GM23338 (cell line): ENCODE data around the gene ETF1.

Source experiments
- EZH2 ChIP-seq: fragments of 200-600 bp; sonication (generic); IDR thresholded peaks from one replicate; pipeline ENCODE4 v1.8.0; 2017; ENCODE audit warnings: antibody characterized with exemption, mild to moderate bottlenecking, low read depth; ENCODE audit not compliant: unreplicated experiment
- EZH2phosphoT487 ChIP-seq: fragments of 200-600 bp; sonication (generic); IDR thresholded peaks from one replicate; pipeline ENCODE4 v1.8.1; 2018; ENCODE audit warnings: antibody characterized with exemption; ENCODE audit not compliant: unreplicated experiment
- JUNB ChIP-seq: IDR thresholded peaks from one replicate; pipeline ENCODE4 v1.6.1; 2016; ENCODE audit warnings: antibody characterized with exemption; ENCODE audit not compliant: unreplicated experiment
- POLR2AphosphoS5 ChIP-seq: IDR thresholded peaks from 2 replicates; pipeline ENCODE4 v1.6.1; 2016; ENCODE audit warnings: antibody characterized with exemption, low read depth
- ZNF331 ChIP-seq: fragments of 250-450 bp; sonication (Bioruptor Pico); IDR thresholded peaks from 2 replicates; pipeline ENCODE4 v1.5.0; 2020; ENCODE audit warnings: low read depth, mild to moderate bottlenecking, moderate library complexity
- TF ChIP-seq, protein P1 (sequence below), 2 experiments: fragments of 200-600 bp in 1 of 2; sonication (generic) in 1 of 2; conservative IDR thresholded peaks; 2 replicates each; pipeline versions ENCODE4 v1.5.1 to v1.6.1; 2016 to 2017; ENCODE audit warnings: antibody characterized with exemption in 2 of 2, low read depth in 2 of 2, mild to moderate bottlenecking in 2 of 2, moderate library complexity in 1 of 2

GRCh38 chr5:138498376-138498775 lies 44.7 kb downstream of the ETF1 start:
- TF ChIP-seq, protein P1, sequence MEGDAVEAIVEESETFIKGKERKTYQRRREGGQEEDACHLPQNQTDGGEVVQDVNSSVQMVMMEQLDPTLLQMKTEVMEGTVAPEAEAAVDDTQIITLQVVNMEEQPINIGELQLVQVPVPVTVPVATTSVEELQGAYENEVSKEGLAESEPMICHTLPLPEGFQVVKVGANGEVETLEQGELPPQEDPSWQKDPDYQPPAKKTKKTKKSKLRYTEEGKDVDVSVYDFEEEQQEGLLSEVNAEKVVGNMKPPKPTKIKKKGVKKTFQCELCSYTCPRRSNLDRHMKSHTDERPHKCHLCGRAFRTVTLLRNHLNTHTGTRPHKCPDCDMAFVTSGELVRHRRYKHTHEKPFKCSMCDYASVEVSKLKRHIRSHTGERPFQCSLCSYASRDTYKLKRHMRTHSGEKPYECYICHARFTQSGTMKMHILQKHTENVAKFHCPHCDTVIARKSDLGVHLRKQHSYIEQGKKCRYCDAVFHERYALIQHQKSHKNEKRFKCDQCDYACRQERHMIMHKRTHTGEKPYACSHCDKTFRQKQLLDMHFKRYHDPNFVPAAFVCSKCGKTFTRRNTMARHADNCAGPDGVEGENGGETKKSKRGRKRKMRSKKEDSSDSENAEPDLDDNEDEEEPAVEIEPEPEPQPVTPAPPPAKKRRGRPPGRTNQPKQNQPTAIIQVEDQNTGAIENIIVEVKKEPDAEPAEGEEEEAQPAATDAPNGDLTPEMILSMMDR (conservative IDR thresholded peaks at IDR 0.05; ENCODE audit: low read depth in 2 of 2): no peak
- no peak for TF ChIP-seq EZH2phosphoT487
- TF ChIP-seq EZH2: no peak
- no peak for TF ChIP-seq POLR2AphosphoS5
- no peak for TF ChIP-seq ZNF331 (CRISPR knock-in tag)
- no peak for TF ChIP-seq JUNB
